NCI-H128 (cell line): ENCODE data around the gene MACF1.
"Not testable (repeated sequence)": the region's sequence is repeated elsewhere in the genome, so short reads cannot be mapped to it uniquely, and the experiment has no call there.

Experiments used
- DNase-seq: peaks from one replicate; lab custom pipeline; 2025; ENCODE audit not compliant: unreplicated experiment; lab: John Stamatoyannopoulos, UW

The MACF1 gene

GRCh38 chr1:39488793-39489566 is 284.5 kb downstream of the MACF1 start:
- DNase-seq: no peak

- DNase-seq: no peak
Observed at GRCh38 chr1:39489567-39490239, 285.2 kb downstream of the MACF1 start.

- no peak for DNase-seq
Observed at GRCh38 chr1:39490596-39491145, 286.2 kb downstream of the MACF1 start.

- peak; percentile 61 for DNase-seq
Observed at GRCh38 chr1:39491146-39491921, 286.8 kb downstream of the MACF1 start, which contains the start of gene BMP8A. BMP8A (plus strand) TSS chr1:39491636; CDS start chr1:39491992, 356 bp downstream.

GRCh38 chr1:39492118-39493042 is 287.9 kb downstream of the MACF1 start:
- DNase-seq: not testable (repeated sequence)

- DNase-seq: not testable (repeated sequence)
Observed at GRCh38 chr1:39493043-39493810, 288.7 kb downstream of the MACF1 start.

- no peak for DNase-seq
Observed at GRCh38 chr1:39494671-39495410, 290.3 kb downstream of the MACF1 start.

- not testable (repeated sequence) for DNase-seq
Observed at GRCh38 chr1:39496520-39496919, 292.0 kb downstream of the MACF1 start.

- DNase-seq: no peak
Observed at GRCh38 chr1:39497585-39497984, 293.1 kb downstream of the MACF1 start.

GRCh38 chr1:39498096-39498710 is 293.7 kb downstream of the MACF1 start:
- DNase-seq: not testable (repeated sequence)

GRCh38 chr1:39498821-39499220 is 294.3 kb downstream of the MACF1 start:
- not testable (repeated sequence) for DNase-seq

GRCh38 chr1:39499668-39500067 is 295.2 kb downstream of the MACF1 start:
- DNase-seq: no peak

GRCh38 chr1:39500862-39501389 is 296.4 kb downstream of the MACF1 start:
- DNase-seq: no peak

- no peak for DNase-seq
Observed at GRCh38 chr1:39501666-39502065, 297.2 kb downstream of the MACF1 start.

GRCh38 chr1:39504436-39504835 is 299.9 kb downstream of the MACF1 start:
- not testable (repeated sequence) for DNase-seq

GRCh38 chr1:39505289-39505688 is 300.8 kb downstream of the MACF1 start:
- no peak for DNase-seq

- DNase-seq: no peak
Observed at GRCh38 chr1:39507230-39507928, 302.9 kb downstream of the MACF1 start.
